Islet of Langerhans (tissue), 1 donor: Measurements from ENCODE around the gene LRP4.

Source experiments
- FAIRE-seq: peaks from one replicate; lab custom pipeline; 2011; peaks lifted over from hg19 to GRCh38; lab: Jason Lieb, UNC

Gene LRP4

DNA sequence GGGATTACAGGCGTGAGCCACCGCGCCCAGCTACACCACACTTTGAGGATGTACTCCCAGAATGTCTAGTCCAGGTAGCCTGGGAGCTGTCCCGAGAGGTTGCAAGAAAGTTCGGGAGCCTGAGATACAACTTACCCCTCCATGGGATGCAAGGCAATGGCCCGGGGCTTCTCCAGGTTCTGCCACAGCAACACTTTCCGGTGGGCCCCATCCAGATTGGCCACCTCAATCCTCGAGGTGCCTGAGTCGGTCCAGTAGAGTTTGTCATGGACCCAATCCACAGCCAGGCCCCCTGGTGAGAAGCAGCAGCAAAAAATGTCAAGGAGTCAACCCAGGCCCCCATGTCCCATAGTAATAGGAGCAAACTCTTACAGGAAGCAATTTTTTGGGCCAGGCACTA, 25.5 kb downstream of the LRP4 start:
- no peak for FAIRE-seq

GRCh38 chr11:46892109-46892508, 26.2 kb downstream of the LRP4 start:
- no peak for FAIRE-seq

DNA sequence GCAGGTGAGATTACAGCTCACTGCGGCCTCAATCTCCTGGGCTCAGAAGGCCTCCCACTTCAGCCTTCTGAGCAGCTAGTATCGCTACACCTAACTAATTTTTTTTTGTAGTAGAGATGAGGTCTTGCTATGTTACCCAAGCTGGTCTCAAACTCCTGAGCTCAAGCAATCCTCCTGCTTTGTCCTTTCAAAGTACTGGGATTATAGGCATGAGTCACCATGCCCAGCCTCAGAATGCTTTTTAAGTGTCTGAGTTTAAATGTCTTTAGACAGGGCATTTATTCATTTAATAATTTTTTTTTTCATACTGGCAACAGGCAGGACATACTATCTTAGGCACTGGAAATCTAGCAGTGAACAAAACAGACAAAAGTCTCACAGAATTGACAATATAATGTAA, 27.7 kb downstream of the LRP4 start:
- FAIRE-seq: no peak

GRCh38 chr11:46889689-46890475, 28.5 kb downstream of the LRP4 start:
- peak; percentile 69 for FAIRE-seq

- no peak for FAIRE-seq
Observed at GRCh38 chr11:46889251-46889650, 29.1 kb downstream of the LRP4 start.

GRCh38 chr11:46888636-46889035, 29.7 kb downstream of the LRP4 start:
- FAIRE-seq: no peak

GRCh38 chr11:46886211-46886610, 32.1 kb downstream of the LRP4 start:
- FAIRE-seq: no peak

GRCh38 chr11:46879056-46879585, 39.2 kb downstream of the LRP4 start:
- no peak for FAIRE-seq

DNA sequence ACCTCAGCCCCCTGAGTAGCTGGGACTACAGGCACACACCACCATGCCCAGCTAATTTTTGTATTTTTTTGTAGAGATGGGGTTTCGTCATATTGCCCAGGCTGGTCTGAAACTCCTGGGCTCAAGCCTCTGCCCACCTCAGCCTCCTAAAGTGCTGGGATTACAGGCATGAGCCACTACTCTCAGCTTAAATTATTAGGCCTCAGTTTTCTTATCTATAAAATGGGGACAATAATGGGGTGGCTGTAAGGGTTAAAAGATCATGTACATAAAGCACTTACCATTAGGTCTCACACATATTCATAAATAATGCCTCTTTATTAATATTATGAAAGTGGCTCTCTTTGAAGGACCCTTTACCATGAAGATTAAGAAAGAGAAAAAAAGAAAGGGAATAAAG, 40.8 kb downstream of the LRP4 start:
- FAIRE-seq: no peak

DNA sequence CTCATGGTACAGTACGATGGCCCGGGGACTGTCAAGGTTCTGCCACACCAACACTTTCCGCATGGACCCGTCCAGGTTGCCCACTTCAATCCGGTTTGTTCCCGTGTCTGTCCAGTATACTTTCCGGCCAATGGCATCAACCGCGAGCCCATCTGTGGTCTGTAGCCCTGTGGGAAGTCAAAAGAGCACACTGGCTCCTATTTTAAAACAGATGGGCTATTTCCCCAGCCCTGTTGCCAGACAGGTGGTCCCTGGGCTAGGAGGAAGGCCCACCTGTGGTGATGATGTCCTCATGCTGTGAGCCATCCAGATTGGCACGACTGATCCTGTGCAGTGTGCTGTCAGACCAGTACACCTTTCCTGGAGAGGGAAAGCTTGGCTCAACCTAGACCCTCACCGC, 41.9 kb downstream of the LRP4 start:
- no peak for FAIRE-seq

DNA sequence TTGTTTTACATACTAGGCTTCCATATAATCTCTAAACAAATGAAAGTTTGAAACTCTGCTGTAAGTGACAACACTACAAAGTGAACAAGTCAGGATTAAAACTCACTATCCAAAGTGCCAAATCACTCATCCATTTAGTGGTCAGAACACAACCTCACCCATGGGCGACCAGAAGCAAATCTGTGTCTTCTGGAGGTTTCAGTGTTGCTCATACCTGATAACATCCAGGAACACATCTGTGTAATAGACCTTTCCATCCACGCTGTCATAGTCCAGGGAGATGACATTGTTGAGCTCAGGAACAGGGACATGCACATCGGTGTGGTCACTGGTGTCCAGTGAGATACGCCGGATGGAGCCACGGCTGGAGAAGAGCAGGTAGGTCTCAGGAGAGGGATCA, 43.8 kb downstream of the LRP4 start:
- no peak for FAIRE-seq

DNA sequence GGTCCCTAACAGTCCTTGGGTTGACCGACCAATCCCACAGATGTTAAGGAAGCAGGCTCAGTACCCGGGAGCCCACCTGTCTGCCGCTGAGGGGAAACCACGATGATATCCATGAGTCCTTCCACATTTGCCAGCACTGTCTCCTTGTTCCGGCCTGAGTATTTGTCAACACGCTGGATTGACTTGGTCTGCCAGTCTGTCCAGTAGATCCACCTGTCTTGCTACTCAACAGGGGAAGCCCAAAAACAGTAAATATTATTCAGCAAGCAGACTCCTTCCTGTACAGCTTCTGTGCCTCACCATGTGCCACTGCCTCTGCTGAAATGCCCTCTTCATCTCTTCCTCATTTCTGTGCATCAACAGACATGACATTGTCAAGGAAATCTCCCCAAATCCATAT, 49.4 kb downstream of the LRP4 start:
- FAIRE-seq: no peak

DNA sequence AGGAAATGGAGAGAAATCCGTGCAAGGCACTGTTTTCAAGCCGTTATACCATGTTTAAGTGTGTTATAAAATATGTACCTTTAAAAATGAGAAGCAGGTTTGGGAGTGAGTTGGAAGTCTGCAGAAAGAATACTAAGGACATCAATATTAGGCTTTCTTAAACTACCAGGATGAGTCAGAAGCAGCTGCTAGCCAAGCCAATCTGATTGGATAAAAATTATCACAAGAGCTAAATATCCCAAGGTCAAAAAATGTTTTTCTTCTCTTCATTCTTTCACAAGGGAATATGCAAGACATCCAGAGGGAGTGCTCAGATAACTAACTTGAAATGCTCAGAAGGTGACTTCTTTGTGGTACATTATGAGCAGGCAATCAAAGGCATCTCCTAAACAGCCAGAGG, 53.0 kb downstream of the LRP4 start:
- no peak for FAIRE-seq

DNA sequence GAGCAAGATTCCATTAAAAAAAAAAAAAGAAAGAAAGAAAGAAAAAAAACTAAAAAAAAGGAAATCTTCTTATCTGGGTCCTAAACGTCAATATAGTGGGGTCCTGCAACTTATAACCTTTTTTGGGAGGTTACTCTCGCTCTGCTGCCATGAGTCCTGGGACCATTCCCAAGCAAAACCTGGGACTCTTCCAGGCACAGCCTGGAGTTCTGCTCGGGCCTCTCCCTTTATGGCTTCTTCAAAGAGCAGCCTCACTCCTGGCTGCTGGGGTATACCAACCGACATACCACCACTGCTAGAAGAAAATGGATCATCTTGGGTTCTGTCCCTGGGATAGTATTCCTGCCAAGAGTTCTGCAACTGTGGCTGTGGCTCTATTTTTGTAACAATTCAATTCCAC, 58.1 kb downstream of the LRP4 start:
- no peak for FAIRE-seq

DNA sequence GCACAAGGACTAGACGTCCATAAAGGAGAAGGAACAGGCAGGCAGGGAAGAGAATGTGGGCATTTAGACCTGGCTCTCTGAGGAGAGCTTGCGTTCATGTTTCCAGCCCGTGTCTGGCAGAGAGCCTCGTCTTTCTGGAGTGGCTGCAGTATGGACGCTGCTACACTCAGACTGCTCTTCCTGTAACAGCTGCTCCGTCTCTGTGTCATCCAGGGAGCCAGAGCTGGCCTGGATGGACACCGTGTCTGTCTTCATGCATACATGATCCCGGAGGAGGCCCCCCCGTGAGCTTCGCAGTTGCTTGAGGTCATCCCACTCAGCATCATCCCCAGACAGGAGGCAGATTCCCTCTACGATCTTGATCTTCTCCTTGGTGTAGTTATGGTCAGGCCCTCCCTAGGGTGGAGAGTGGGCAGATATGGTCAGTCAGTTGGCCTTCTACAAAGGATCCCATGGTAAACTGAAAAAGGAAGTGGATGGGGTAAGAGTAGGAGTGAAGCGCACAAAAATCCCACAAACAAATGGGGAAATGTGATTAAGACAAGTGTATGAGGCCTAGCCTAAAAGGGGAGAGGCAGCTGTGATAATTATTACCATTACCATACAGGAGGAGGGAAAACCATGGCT, 59.3 kb downstream of the LRP4 start:
- FAIRE-seq: no peak

GRCh38 chr11:46857666-46858065, 60.7 kb downstream of the LRP4 start:
- FAIRE-seq: no peak

GRCh38 chr11:46856605-46857343, 61.6 kb downstream of the LRP4 start:
- no peak for FAIRE-seq

- FAIRE-seq: no peak
Observed at GRCh38 chr11:46855863-46856262, 62.5 kb downstream of the LRP4 start.

GRCh38 chr11:46855167-46855566, 63.2 kb downstream of the LRP4 start:
- FAIRE-seq: no peak

GRCh38 chr11:46850829-46851380, 67.4 kb downstream of the LRP4 start:
- FAIRE-seq: no peak

GRCh38 chr11:46849631-46850030, 68.7 kb downstream of the LRP4 start:
- no peak for FAIRE-seq

GRCh38 chr11:46846510-46846830, 71.9 kb downstream of the LRP4 start:
- no peak for FAIRE-seq
